Activated CD8-positive, alpha-beta memory T cell treated with anti-CD3 and anti-CD28 coated beads for 4 hours (primary cell): ENCODE measurements around the gene RNF220.
"Not testable (repeated sequence)": the region's sequence is repeated elsewhere in the genome, so short reads cannot be mapped to it uniquely, and the experiment has no call there.

Experiments used
- DNase-seq, 2 donors: peaks; one replicate each; pipeline ENCODE4 v3.0.0-alpha.2; 2020; ENCODE audit warnings: low read depth in 2 of 2

RNF220 gene

GRCh38 chr1:44549510-44549909, 144.5 kb downstream of the RNF220 start:
- DNase-seq: no peak

DNA sequence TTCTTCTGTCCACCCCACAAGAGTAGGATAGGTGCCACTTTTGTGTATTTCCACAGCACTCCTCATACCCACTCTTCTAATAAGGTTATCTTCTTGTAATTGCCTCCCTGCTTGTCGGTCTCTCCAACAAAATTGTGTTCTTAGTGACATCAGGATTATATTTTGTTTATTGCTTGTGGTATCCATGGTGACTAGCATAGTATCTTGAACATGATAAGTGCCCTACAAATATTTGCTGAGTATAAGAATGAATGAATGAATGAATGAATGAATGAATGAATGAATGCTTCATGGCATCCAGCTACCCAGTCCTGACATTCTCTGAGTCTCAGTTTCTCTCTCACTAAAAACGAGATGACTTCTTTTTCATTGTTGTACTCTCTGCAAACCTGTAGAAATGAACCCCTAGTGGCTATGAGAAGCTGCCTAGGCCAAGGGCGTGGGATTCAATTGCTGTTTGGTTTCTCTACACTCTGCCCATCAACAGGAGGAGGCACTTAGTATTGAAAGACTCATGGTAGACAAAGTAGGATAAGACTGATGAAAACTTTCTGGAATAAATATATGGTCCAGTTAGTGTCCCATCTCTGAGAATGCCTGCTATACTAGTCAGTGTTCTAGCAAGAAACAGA, 148.2 kb downstream of the RNF220 start:
- no peak for DNase-seq

DNA sequence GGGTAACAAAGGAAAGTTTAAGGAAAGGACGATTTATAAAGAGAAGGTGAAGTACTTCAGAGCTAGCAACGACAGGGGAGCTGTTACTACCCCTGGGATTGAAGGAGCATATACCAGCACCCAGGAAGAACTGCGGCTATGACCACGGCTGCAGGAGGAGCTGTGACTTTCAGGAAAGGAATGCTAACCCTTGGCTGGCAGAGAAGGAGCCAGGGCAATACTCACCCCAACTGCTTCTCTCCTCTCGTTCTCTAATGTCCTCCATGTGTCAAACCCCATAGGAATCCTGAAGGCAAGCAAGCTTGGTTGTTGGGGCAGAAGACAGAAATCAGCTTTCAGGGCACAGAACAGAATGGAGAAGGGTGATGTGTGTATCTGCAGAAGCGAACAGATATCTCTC, 148.7 kb downstream of the RNF220 start:
- DNase-seq: no peak

DNA sequence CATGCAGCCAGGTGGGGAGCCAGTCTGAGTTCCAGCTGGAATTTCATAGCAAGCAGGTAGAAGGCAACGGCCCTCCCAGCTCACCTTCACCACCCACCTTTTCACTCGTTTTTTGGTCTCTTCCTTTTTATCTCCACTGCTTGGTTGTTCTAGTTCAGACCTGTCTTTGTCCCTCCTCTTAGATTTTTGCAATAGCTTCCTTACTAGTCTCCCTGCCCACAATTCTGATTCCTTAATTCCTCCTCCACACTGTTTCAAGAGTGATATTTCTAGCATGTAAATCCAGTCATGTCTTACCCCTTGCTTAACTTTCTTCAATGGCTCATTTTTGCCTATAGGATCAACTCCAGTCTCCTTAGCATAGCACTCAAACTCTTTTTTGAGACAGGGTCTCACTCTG, 149.7 kb downstream of the RNF220 start:
- no peak for DNase-seq

- DNase-seq: no peak
Measured at GRCh38 chr1:44557778-44558177, 152.7 kb downstream of the RNF220 start.

DNA sequence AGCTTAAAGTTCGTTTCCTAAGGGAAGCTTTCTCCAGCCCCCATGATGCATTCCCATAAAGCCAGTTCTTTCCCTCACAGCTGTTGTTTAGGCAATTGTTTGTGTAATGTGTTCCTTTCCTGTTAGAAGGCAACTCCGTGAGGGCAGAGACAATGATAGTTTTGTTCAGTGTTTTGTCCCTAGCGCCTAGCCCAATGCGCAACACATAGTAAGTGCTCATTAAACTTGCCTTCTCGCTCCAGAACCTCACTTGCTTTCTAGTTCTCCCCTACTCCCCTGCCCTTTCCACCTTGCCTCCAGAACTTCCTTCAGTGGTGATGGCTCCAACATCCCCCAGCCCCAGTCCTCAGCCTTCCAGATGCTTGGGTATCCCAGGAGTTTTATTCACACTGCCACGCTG, 153.8 kb downstream of the RNF220 start:
- no peak for DNase-seq

- DNase-seq: no peak
Measured at GRCh38 chr1:44559330-44559729, 154.3 kb downstream of the RNF220 start.

GRCh38 chr1:44559913-44560312, 154.9 kb downstream of the RNF220 start:
- no peak for DNase-seq

DNA sequence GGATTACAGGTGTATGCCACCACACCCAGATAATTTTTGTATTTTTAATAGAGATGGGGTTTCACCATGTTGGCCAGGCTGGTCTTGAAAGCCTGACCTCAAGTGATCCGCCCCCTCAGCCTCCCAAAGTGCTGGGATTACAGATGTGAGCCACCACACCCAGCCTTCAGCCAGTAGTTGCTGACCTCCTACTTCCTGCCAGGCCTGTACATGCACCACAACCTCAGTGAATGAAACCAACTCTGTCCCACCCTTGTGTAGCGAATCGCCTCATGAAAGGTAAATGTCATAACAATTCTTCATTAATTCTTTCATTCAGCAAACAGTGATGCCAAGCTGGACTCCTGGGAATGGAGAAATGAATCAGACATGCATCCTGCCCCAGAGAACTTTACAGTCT, 155.6 kb downstream of the RNF220 start:
- DNase-seq: not testable (repeated sequence)

DNA sequence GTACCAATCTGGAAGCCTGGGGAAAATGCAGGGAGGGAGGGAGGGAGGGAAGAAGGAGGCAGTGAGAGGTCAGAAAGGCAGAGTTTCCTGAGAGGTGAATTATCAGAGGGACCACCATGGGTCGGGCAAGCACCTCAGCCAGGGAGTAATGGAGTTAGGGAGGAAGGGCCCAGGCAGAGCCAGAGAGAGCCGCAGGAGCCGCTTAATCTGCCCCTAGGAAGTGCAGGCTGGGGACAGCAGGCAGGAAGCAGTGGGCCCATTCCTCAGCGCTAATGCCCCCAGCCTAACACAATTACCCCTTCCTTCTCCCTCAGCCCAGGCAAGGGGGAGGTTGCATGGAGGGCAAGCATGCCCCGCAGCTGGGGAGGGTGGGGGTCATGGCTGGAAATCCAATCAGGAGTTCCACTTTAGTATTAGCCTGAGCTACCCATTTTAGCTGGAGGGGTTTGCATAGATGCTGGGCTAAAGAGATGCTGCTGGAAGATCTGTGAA, 160.2 kb downstream of the RNF220 start:
- no peak for DNase-seq

GRCh38 chr1:44565833-44566232, 160.8 kb downstream of the RNF220 start:
- DNase-seq: no peak

DNA sequence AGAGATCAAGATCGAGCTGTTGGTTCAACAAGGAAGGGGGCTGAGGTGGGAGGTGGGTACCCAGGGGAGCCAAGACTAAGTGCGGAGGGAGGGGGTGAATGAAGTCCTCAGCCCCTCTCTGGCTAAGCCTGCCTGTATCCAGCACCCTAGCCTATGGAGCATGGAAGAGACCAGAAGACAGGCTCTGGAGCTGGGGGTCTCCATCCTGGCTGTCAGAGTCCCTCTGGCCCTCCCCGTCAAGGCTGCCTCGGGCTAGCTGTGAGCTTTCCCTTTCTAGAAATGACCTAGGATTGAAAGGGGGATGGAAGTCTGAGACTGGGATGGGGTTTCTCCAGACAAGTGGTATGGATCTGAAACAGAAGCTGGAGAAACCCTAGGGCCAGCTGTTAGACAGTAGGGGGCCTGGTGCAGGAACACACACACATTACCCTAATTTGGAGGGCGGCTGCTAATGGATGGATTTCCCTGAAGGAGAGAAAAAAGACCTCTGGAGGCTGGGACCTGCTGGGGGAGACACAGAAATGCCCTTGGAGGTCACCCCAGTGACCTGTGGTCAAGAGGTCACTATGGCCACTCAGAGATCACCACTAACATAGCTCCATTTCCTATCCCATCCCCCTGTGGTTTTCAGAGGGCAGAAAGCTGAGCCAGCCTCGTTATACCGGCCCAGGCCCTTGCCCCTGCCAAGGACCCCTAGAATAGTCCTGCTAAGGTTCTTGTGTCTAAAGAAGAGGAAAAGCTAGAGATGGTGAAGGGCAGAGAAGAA, 161.4 kb downstream of the RNF220 start:
- DNase-seq: no peak

DNA sequence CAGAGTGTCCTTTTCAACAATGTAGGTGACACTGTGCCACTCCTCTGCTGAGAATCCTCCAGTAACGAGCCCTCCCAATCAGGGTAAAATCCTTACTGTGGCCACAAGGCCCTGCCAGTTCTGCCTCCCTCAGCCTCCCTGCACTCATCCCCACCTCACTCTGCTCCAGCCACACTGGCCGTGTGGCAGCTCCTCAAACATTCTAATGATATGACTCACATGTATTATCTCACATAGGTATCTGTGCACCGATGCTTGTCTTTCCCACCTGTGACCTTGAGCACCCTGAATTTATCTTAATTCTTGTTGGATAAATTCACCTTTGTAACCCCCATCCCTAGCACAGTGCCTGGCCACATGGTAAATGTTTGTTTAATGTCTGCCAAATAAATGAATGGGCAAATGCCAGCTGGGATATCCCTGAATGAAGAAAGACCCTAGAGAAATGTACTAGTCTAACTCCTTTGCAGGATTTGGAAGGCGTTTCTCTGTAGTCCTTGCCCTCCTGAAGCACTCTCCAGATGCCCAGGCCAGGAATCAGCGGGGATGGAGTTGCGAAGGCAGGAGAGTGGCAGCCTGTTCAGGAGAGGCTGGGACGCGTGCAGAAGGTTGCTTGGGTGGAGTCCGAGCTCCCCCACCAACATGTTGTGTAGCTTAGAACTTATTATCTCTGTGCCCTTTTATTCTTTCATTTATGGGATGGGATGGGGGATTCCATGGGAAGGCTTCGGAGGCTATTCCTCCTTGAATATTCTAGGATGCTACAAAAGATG, 163.3 kb downstream of the RNF220 start:
- no peak for DNase-seq

DNA sequence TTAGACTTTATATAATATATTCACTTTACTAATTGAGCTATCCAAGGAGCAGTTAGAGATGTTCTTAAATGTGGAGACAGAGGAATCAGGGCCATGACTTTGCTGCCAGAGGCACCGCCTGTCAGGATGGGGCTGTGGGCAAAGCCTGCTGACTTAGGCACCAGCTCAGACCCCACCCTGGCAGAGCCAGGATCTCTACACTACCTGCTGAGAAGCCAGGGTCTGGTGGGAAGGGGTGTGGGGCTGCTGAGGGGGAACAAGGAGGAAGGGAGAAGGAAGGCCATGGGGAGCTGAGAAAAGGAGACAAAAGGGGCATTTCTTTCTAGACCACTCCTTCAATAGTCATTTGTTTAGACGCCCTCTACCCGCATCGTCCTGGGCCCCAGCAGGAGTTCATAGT, 164.4 kb downstream of the RNF220 start:
- DNase-seq: no peak

GRCh38 chr1:44571712-44572571, 166.9 kb downstream of the RNF220 start:
- no peak for DNase-seq

- DNase-seq: no peak
Measured at GRCh38 chr1:44572572-44572879, 167.5 kb downstream of the RNF220 start.

DNA sequence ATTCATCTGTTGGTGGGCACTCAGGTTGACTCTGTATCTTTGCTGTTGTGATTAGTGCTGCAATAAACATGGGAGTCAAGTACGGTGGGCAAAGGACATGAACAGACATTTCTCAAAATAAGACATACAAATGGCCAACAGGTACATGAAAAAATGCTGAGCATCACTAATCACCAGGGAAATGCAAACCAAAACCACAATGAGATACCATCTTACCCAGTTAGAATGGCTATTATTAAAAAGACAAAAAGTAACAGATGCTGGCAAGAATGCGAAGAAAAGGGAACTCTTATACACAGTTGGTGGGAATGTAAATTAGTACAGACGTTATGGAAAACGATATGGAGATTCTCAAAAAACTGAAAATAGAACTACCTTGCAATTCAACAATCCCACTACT, 170.3 kb downstream of the RNF220 start:
- DNase-seq: no peak

GRCh38 chr1:44576456-44577150, 171.5 kb downstream of the RNF220 start:
- DNase-seq: no peak

DNA sequence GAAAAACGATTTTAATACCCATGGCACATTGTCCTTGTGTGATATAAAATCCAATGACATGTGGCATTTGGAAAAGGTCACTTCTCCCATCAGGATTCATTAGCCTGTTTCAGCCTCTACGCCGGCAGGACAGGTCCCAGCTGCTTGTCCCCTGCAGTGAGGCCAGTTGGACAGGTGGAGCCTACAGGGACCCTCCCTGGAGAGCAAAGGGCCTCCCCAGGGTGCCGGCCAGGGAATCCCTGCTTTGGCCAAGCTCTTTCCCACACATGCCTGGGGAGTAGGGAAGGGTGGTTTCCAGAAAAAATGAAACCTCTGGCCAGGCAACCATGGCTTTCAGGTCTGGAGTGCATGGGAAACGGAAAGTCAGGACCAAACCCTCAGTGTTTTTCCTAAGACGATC, 176.2 kb downstream of the RNF220 start:
- no peak for DNase-seq

GRCh38 chr1:44584167-44584566, 179.1 kb downstream of the RNF220 start:
- DNase-seq: no peak

DNA sequence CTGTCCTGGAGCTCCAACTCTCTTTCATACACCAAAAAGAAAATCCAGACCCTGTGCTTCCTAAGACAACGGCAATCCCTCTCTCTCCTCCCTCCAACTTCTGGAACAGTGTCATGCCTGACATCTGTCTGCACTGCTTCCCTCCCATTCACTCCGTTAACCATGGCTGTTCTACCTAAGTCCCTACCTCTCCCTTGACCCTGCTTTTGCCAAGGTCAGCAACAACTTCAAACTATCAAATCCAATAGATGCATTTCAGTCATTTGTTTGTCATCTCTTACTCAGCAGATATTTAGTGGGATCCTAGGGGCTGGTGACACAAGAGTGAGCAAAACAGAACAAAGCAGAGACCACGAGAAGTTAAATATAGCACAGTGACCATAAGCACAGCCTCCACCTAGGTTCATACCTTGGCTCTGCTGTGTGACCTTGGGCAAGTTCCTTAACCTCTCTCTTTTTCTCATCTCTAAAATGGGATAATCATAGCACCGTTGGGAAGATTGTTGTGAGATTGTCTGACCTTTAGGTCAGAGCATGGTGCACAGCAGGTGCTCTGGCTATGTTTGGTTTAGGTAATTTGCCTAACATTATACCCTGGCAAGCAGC, 180.4 kb downstream of the RNF220 start:
- DNase-seq: no peak
